T-helper 1 cell treated with Interleukin-12 subunit alpha and Interleukin-12 subunit beta and Interleukin-4 antibody, amounts not matched to agents 30 μg/mL and 1 μg/mL, for 36 hours (primary cell): Measurements from ENCODE around the gene PDE6B.
"Not testable (repeated sequence)": the region's sequence is repeated elsewhere in the genome, so short reads cannot be mapped to it uniquely, and the experiment has no call there.

Experiments
- H3K27ac Mint-ChIP-seq: one replicate; pipeline ENCODE4 v1.8.0; 2021; ENCODE audit warnings: mild to moderate bottlenecking, mixed read lengths
- H3K27me3 Mint-ChIP-seq: one replicate; pipeline ENCODE4 v1.8.0; 2021; ENCODE audit warnings: low read depth, mixed read lengths
- H3K36me3 Mint-ChIP-seq: one replicate; pipeline ENCODE4 v1.8.0; 2021; ENCODE audit warnings: low read depth, mixed read lengths
- H3K4me1 Mint-ChIP-seq: one replicate; pipeline ENCODE4 v1.8.0; 2021; ENCODE audit warnings: low read depth, mixed read lengths
- H3K4me3 Mint-ChIP-seq: one replicate; pipeline ENCODE4 v1.8.0; 2021; ENCODE audit warnings: mild to moderate bottlenecking, moderate library complexity, mixed read lengths
- H3K9me3 Mint-ChIP-seq: one replicate; pipeline ENCODE4 v1.8.0; 2021; ENCODE audit warnings: mixed read lengths

Gene PDE6B

DNA sequence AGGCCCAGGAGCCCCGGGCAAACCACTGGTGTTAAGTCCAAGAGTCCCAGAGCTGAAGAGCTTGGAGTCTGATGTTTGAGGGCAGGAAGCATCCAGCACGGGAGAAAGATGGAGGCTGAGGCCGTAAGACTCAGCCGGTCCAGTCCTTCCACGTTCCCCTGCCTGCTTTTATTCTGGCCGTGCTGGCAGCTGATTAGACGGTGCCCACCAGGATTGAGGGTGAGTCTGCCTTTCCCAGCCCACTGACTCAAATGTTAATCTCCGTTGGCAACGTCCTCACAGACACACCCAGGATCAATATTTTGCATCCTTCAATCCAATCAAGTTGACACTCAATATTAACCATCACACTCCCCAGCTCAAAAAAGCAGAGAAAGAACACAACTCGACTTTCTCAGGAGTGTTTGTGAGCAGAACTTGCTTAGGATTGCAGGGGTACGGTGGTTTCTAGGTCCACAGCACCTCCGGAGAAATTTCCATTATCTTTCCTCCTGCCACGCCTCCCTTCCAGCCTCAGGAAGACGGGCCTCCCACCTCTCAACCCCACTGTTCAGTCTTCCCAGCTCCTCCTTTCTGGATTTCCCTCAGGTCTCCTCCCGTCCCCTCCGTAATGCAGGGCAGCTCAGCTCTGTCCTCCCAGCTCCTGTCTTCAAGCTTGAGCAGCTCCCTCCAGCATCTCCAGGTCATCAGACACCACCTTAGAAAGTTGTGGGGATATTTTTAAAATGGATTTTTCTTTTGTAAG lies 36.0 kb upstream of the PDE6B start:
- no peak overlapping the region for H3K27ac Mint-ChIP-seq
- no peaks in the 10 kb centered on the region for H3K36me3 Mint-ChIP-seq
- H3K4me1 Mint-ChIP-seq, result no peaks in the 10 kb centered on the region
- H3K4me3 Mint-ChIP-seq, result no peak overlapping the region
- H3K27me3 Mint-ChIP-seq, result no peaks in the 10 kb centered on the region
- H3K9me3 Mint-ChIP-seq, result peaks cover 40% of the 10 kb centered on the region

- H3K4me3 Mint-ChIP-seq, result no peak overlapping the region
- peaks cover 39% of the 10 kb centered on the region for H3K9me3 Mint-ChIP-seq
- no peaks in the 10 kb centered on the region for H3K4me1 Mint-ChIP-seq
- H3K27me3 Mint-ChIP-seq, result peaks cover 2% of the 10 kb centered on the region
- H3K27ac Mint-ChIP-seq, result no peak overlapping the region
- H3K36me3 Mint-ChIP-seq, result no peaks in the 10 kb centered on the region
Observed at GRCh38 chr4:590313-590841, 35.0 kb upstream of the PDE6B start.

DNA sequence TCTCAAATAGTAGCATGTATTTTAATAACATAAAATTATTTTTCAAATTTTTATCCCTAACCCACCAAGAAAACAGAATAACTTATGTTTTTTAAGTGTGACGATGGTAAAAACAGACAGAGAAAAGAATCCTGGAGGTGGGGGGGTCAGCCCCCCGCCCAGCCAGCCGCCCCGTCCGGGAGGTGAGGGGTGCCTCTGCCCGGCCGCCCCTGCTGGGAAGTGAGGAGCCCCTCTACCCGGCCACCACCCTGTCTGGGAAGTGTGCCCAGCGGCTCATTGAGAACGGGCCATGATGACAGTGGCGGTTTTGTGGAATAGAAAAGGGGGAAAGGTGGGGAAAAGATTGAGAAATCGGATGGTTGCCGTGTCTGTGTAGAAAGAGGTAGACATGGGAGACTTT lies 33.2 kb upstream of the PDE6B start:
- H3K4me3 Mint-ChIP-seq, H3K36me3 Mint-ChIP-seq, H3K27ac Mint-ChIP-seq, H3K27me3 Mint-ChIP-seq, H3K4me1 Mint-ChIP-seq: not testable (repeated sequence)
- H3K9me3 Mint-ChIP-seq, result peaks cover 36% of the 10 kb centered on the region

DNA sequence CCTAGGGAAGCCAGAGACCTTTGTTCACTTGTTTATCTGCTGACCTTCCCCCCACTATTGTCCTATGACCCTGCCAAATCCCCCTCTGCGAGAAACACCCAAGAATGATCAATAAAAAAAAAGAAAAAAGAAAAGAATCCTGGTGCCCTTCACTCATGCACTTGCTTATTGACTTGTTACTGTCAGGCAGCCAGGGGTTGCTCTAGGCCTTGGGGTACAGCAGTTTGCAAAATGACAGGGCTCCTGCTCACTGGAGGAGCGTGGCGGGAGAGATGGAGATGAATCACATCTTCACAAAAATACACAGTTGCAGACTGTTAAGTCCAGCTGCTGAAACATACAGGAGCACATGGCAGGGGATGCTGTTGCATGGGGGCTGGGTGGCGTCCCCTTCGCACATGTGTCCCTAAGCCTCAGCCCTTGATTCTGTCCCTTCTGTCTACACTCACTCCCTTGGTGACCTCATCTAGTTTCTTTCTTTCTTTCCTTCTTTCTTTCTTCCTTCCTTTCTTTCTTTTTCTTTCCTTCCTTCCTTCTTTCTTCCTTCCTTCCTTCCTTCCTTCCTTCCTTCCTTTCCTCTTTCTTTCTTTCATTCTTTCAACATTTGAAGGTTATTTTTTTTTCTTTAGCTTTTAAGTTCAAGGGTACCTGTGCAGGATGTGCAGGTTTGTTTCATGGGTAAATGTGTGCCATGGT lies 32.4 kb upstream of the PDE6B start:
- H3K4me1 Mint-ChIP-seq, result no peaks in the 10 kb centered on the region
- H3K36me3 Mint-ChIP-seq, result no peaks in the 10 kb centered on the region
- H3K4me3 Mint-ChIP-seq, result no peak overlapping the region
- peaks cover 30% of the 10 kb centered on the region for H3K9me3 Mint-ChIP-seq
- no peak overlapping the region for H3K27ac Mint-ChIP-seq
- H3K27me3 Mint-ChIP-seq, result peaks cover 6% of the 10 kb centered on the region

GRCh38 chr4:598925-599324 lies 26.4 kb upstream of the PDE6B start:
- Mint-ChIP-seq H3K9me3 (peaks cover 10% of the 10 kb centered on the region), H3K36me3 (no peaks in the 10 kb centered on the region), H3K27ac (no peak overlapping the region), H3K4me3 (no peak overlapping the region), H3K27me3 (peaks cover 6% of the 10 kb centered on the region), H3K4me1 (peaks cover 2% of the 10 kb centered on the region)

DNA sequence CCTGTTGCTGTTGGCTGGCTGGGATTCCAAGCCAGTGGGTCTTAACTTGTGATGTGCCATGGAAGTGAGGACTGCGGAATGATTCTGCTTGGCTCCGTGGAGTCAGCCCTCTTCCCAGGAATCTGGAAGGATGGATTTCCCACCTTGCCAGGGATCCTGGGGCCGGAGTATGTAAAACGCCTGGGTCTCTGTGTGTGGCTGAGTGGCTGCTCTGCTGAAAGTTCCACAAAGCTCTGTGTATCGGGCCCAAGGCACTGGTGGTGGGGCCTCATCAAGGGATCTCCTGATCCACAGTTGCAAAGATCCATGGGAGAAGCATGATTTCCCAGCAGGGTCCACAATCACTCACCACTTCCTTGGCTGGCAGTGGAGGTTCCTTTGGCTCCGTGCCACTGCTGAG lies 25.2 kb upstream of the PDE6B start:
- Mint-ChIP-seq H3K4me3 (no peak overlapping the region), H3K27me3 (peaks cover 6% of the 10 kb centered on the region), H3K27ac (no peak overlapping the region), H3K4me1 (peaks cover 4% of the 10 kb centered on the region), H3K9me3 (peaks cover 10% of the 10 kb centered on the region), H3K36me3 (no peaks in the 10 kb centered on the region)

DNA sequence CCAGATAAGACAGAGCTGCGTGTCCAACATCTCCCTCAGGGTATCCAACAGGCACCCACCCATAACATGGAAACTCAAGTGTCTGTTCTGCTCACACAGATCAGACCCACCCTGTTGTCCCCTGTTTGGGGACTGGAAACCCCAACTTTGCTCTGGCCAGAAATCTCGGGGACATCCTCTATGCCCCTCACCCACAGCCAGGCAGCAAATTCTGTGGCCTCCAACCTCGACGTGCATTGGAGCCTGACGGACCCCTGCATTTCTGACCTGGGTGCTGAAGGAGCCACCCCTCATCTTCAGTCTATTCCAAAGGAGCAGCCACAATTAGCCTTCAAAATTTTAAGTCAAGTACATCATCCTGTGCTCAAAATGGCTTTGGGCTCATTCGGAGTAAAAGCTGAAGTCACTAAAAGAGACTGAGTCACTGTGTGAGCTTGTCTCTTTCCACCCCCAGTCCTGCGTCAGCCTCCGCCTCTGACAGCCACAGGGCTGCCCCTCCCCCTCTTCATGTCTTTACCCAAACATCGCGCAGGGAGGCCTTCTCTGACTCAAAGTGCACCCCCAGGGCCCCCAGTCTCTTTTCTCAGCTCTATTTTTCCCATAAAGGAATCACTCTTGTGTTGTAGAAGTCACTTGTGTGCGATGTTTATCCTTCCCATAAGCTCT lies 24.4 kb upstream of the PDE6B start:
- Mint-ChIP-seq H3K27ac (no peak overlapping the region), H3K4me1 (peaks cover 4% of the 10 kb centered on the region), H3K27me3 (no peaks in the 10 kb centered on the region), H3K36me3 (no peaks in the 10 kb centered on the region), H3K4me3 (no peak overlapping the region), H3K9me3 (peaks cover 3% of the 10 kb centered on the region)

GRCh38 chr4:601612-602558 lies 23.5 kb upstream of the PDE6B start:
- peaks cover 4% of the 10 kb centered on the region for H3K4me1 Mint-ChIP-seq
- no peaks in the 10 kb centered on the region for H3K9me3 Mint-ChIP-seq
- H3K27me3 Mint-ChIP-seq, result no peaks in the 10 kb centered on the region
- no peaks in the 10 kb centered on the region for H3K36me3 Mint-ChIP-seq
- H3K27ac Mint-ChIP-seq, result no peak overlapping the region
- H3K4me3 Mint-ChIP-seq, result no peak overlapping the region

- Mint-ChIP-seq H3K36me3 (no peaks in the 10 kb centered on the region), H3K4me1 (peaks cover 4% of the 10 kb centered on the region), H3K4me3 (no peak overlapping the region), H3K27me3 (no peaks in the 10 kb centered on the region), H3K27ac (no peak overlapping the region), H3K9me3 (no peaks in the 10 kb centered on the region)
Observed at GRCh38 chr4:602559-602942, 22.8 kb upstream of the PDE6B start.

- H3K4me3 Mint-ChIP-seq, result no peak overlapping the region
- H3K27ac Mint-ChIP-seq, result no peak overlapping the region
Observed at GRCh38 chr4:604131-604530, 21.2 kb upstream of the PDE6B start.

DNA sequence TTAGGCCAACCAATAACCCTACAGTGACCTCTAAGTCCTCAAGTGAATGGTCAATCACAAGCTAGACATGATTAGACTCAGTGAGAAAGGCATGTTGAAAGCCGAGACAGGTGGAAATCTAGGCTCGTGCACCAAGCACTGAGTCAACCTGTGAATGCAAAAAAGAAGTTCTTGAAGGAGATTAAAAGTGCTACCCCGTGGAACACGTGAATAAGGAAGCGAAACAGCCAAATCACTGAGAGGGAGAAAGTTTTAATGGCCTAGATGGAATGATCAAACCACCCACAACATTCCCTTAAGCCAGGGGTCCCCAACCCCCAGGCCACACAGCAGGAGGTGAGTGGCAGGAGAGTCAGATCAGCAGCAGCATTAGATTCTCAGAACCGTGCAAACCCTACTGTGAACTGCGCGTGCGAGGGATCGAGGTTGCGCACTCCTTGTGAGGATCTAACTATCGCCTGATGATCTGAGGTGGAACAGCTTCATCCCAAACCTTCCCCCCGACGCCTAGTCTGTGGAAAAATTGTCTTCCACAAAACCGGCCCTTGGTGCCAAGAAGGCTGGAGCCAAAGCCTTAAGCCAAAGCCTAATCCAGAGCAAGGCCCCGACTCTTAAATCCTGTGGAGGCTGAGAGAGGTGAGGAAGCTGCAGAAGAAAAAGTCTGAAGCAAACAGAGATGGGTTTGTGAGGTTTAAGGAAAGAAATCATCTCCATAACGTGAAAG lies 19.5 kb upstream of the PDE6B start:
- no peaks in the 10 kb centered on the region for H3K36me3 Mint-ChIP-seq
- no peaks in the 10 kb centered on the region for H3K9me3 Mint-ChIP-seq
- no peak overlapping the region for H3K4me3 Mint-ChIP-seq
- H3K27ac Mint-ChIP-seq, result no peak overlapping the region
- H3K4me1 Mint-ChIP-seq, result peaks cover 4% of the 10 kb centered on the region
- peaks cover 3% of the 10 kb centered on the region for H3K27me3 Mint-ChIP-seq

More at GRCh38 chr4:604131-604530, 21.2 kb upstream of the PDE6B start:
- H3K27me3 Mint-ChIP-seq, result no peaks in the 10 kb centered on the region
- H3K9me3 Mint-ChIP-seq, result no peaks in the 10 kb centered on the region
- H3K36me3 Mint-ChIP-seq, result no peaks in the 10 kb centered on the region
- peaks cover 4% of the 10 kb centered on the region for H3K4me1 Mint-ChIP-seq

DNA sequence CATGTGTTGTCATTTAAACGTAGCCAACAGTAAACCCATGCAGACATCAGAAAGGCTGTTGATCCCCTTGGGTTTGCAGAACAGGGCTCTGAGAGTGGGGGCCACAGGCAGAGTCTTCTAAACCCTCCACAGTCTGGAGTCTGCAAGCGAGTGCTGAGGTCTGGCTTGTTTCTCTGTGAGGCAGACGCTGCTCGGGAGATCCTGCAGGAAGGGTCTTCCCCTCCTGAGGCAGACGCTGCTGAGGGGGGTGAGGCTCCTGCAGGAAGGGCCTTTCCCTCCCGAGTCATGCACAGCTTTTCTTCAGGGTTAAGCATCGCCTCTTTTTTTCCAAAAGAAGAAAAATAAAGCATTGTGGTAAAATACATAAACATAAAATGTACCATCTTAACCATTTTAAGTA lies 17.1 kb upstream of the PDE6B start:
- peaks cover 4% of the 10 kb centered on the region for H3K4me1 Mint-ChIP-seq
- H3K9me3 Mint-ChIP-seq, result no peaks in the 10 kb centered on the region

DNA sequence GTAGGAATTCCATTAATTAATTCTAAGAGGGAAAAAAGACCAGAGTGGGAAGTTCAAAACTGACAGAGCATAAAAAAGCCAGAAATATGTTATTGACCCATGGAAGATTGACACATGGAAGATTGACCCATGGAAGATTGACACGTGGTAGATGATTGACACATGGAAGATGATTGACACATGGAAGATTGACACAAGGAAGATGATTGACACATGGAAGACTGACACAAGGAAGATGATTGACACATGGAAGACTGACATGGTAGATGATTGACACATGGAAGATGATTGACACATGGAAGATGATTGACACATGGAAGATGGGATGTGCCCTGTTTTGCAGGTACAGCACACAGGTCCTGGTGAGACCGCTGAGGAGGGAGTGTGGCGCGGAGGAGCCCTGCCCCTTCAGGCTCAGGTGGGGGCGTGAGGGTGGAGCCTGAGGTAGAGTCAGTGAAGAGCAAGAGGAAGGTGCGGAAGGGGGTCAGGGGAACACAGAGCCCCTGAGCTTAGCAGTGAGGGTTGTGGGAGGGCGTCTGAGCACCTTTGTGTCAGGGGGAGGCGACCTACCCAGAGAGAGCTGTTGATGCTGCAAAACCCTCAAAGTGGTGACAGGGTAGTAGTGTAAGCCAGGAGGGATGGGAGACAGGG lies 15.8 kb upstream of the PDE6B start:
- H3K9me3 Mint-ChIP-seq, result no peaks in the 10 kb centered on the region
- peaks cover 3% of the 10 kb centered on the region for H3K27me3 Mint-ChIP-seq
- H3K4me3 Mint-ChIP-seq, result no peak overlapping the region
- no peaks in the 10 kb centered on the region for H3K4me1 Mint-ChIP-seq
- no peaks in the 10 kb centered on the region for H3K36me3 Mint-ChIP-seq
- H3K27ac Mint-ChIP-seq, result no peak overlapping the region

More for the DNA sequence above, 17.1 kb upstream of the PDE6B start:
- no peak overlapping the region for H3K4me3 Mint-ChIP-seq
- H3K36me3 Mint-ChIP-seq, result no peaks in the 10 kb centered on the region
- H3K27ac Mint-ChIP-seq, result no peak overlapping the region
- H3K27me3 Mint-ChIP-seq, result peaks cover 3% of the 10 kb centered on the region
